Activated naive CD8-positive, alpha-beta T cell treated with anti-CD3 and anti-CD28 coated beads, Interleukin-2, amount 10 ng/mL, durations not matched to agents 7 days and 5 days (primary cell): Measurements from ENCODE around the gene SMYD4. TPM values are rescaled to one million over a fixed set of nuclear protein-coding genes. Genes with fewer than 3 reads are reported as not detected.
"Not testable (repeated sequence)": the region's sequence is repeated elsewhere in the genome, so short reads cannot be mapped to it uniquely, and the experiment has no call there.

Source experiments
- ATAC-seq: fragments of 150-1000 bp; cut with Tn5 transposase; one replicate; pipeline ENCODE4 v1.10.0; 2021; ENCODE audit warnings: low read depth, moderate library complexity
- POLR2A ChIA-PET: fragments of 350-600 bp; sonication (Branson Sonifier 250); formaldehyde crosslinking; loops from one replicate; lab custom pipeline; 2021; ENCODE audit warnings: antibody characterized with exemption; lab: Charles Lee
- DNase-seq: peaks from one replicate; pipeline ENCODE4 v3.0.0; 2021
- H3K27ac Mint-ChIP-seq: one replicate; pipeline ENCODE4 v1.8.0; 2022; ENCODE audit warnings: mild to moderate bottlenecking, mixed read lengths
- H3K27me3 Mint-ChIP-seq: one replicate; pipeline ENCODE4 v1.8.0; 2022; ENCODE audit warnings: mild to moderate bottlenecking, moderate library complexity, mixed read lengths
- H3K36me3 Mint-ChIP-seq: one replicate; pipeline ENCODE4 v1.8.0; 2021; ENCODE audit warnings: mild to moderate bottlenecking, mixed read lengths
- H3K4me1 Mint-ChIP-seq: one replicate; pipeline ENCODE4 v1.8.0; 2021; ENCODE audit warnings: mixed read lengths
- H3K4me3 Mint-ChIP-seq: one replicate; pipeline ENCODE4 v1.8.0; 2022; ENCODE audit warnings: mild to moderate bottlenecking, moderate library complexity, mixed read lengths
- H3K9me3 Mint-ChIP-seq: one replicate; pipeline ENCODE4 v1.8.0; 2021; ENCODE audit warnings: mixed read lengths
- total RNA-seq, 2 experiments: library from RNA; stranded (reverse); gene quantifications; one replicate each; pipeline ENCODE4 v1.2.3, GENCODE V29; 2021

SMYD4 gene
- total RNA-seq, 2 experiments from 2014 or later = 44.7 to 48.6 TPM

- no peaks in the 10 kb centered on the region for H3K36me3 Mint-ChIP-seq
- peaks cover 6% of the 10 kb centered on the region for H3K27me3 Mint-ChIP-seq
- H3K4me1 Mint-ChIP-seq = no peaks in the 10 kb centered on the region
- no peak for ATAC-seq
- no peaks in the 10 kb centered on the region for H3K9me3 Mint-ChIP-seq
- no peak for DNase-seq
- POLR2A ChIA-PET = no interaction called here
- H3K4me3 Mint-ChIP-seq = no peak overlapping the region
- no peak overlapping the region for H3K27ac Mint-ChIP-seq
Measured at GRCh38 chr17:1755252-1755826, 74.4 kb downstream of the SMYD4 start.

- H3K36me3 Mint-ChIP-seq = no peaks in the 10 kb centered on the region
- no peaks in the 10 kb centered on the region for H3K9me3 Mint-ChIP-seq
- ATAC-seq = no peak
- DNase-seq = no peak
- POLR2A ChIA-PET = interaction anchor here (1.4 kb wide), 1 partner anchor 9 kb away, joined by 4 read pairs; no protein-coding TSS in a partner anchor
- peaks cover 6% of the 10 kb centered on the region for H3K27me3 Mint-ChIP-seq
- no peak overlapping the region for H3K27ac Mint-ChIP-seq
- no peak overlapping the region for H3K4me3 Mint-ChIP-seq
- H3K4me1 Mint-ChIP-seq = no peaks in the 10 kb centered on the region
Measured at GRCh38 chr17:1754430-1755112, 75.1 kb downstream of the SMYD4 start.

GRCh38 chr17:1753767-1754429 lies 75.8 kb downstream of the SMYD4 start:
- no peak for DNase-seq
- Mint-ChIP-seq H3K27me3 (peaks cover 6% of the 10 kb centered on the region), H3K4me3 (no peak overlapping the region), H3K27ac (no peak overlapping the region), H3K36me3 (no peaks in the 10 kb centered on the region), H3K9me3 (no peaks in the 10 kb centered on the region), H3K4me1 (no peaks in the 10 kb centered on the region)
- ATAC-seq = no peak
- POLR2A ChIA-PET = interaction anchor here (1.4 kb wide), 1 partner anchor 10 kb away, joined by 4 read pairs; no protein-coding TSS in a partner anchor

GRCh38 chr17:1752425-1753262 lies 77.1 kb downstream of the SMYD4 start:
- Mint-ChIP-seq H3K4me1 (no peaks in the 10 kb centered on the region), H3K4me3 (no peak overlapping the region), H3K9me3 (no peaks in the 10 kb centered on the region), H3K27ac (no peak overlapping the region), H3K36me3 (no peaks in the 10 kb centered on the region), H3K27me3 (peaks cover 4% of the 10 kb centered on the region)
- peak; percentile 18 for ATAC-seq
- POLR2A ChIA-PET = interaction anchor here (1.2 to 1.3 kb wide), 2 partner anchors 12 to 28 kb away, joined by 3 read pairs; partner anchors contain the start of gene WDR81
- no peak for DNase-seq

- H3K4me3 Mint-ChIP-seq = no peak overlapping the region
- POLR2A ChIA-PET = no interaction called here
- H3K36me3 Mint-ChIP-seq = no peaks in the 10 kb centered on the region
- DNase-seq = no peak
- peaks cover 4% of the 10 kb centered on the region for H3K27me3 Mint-ChIP-seq
- H3K27ac Mint-ChIP-seq = no peak overlapping the region
- H3K9me3 Mint-ChIP-seq = no peaks in the 10 kb centered on the region
- no peaks in the 10 kb centered on the region for H3K4me1 Mint-ChIP-seq
- no peak for ATAC-seq
Measured at GRCh38 chr17:1750628-1751027, 79.1 kb downstream of the SMYD4 start.

- POLR2A ChIA-PET = no interaction called here
- Mint-ChIP-seq H3K4me3 (no peak overlapping the region), H3K36me3 (no peaks in the 10 kb centered on the region), H3K27me3 (peaks cover 4% of the 10 kb centered on the region), H3K9me3 (no peaks in the 10 kb centered on the region), H3K27ac (no peak overlapping the region), H3K4me1 (no peaks in the 10 kb centered on the region)
- DNase-seq = no peak
- no peak for ATAC-seq
Measured at GRCh38 chr17:1746975-1747543, 82.6 kb downstream of the SMYD4 start.

- Mint-ChIP-seq H3K9me3 (no peaks in the 10 kb centered on the region), H3K27ac (no peak overlapping the region), H3K36me3 (no peaks in the 10 kb centered on the region), H3K4me1 (no peaks in the 10 kb centered on the region), H3K27me3 (no peaks in the 10 kb centered on the region), H3K4me3 (no peak overlapping the region)
- POLR2A ChIA-PET = no interaction called here
- ATAC-seq = no peak
- DNase-seq = no peak
Measured at GRCh38 chr17:1745513-1746020, 84.1 kb downstream of the SMYD4 start.

GRCh38 chr17:1744551-1745512 lies 84.9 kb downstream of the SMYD4 start:
- H3K9me3 Mint-ChIP-seq = no peaks in the 10 kb centered on the region
- H3K27me3 Mint-ChIP-seq = no peaks in the 10 kb centered on the region
- no peak overlapping the region for H3K4me3 Mint-ChIP-seq
- no peaks in the 10 kb centered on the region for H3K4me1 Mint-ChIP-seq
- ATAC-seq (no peak), DNase-seq (no peak)
- H3K27ac Mint-ChIP-seq = no peak overlapping the region
- POLR2A ChIA-PET = no interaction called here
- no peaks in the 10 kb centered on the region for H3K36me3 Mint-ChIP-seq

GRCh38 chr17:1743088-1743439 lies 86.6 kb downstream of the SMYD4 start:
- peaks cover under 1% of the 10 kb centered on the region for H3K36me3 Mint-ChIP-seq
- no peaks in the 10 kb centered on the region for H3K27me3 Mint-ChIP-seq
- DNase-seq (no peak), ATAC-seq (no peak)
- no peak overlapping the region for H3K27ac Mint-ChIP-seq
- H3K9me3 Mint-ChIP-seq = no peaks in the 10 kb centered on the region
- no peaks in the 10 kb centered on the region for H3K4me1 Mint-ChIP-seq
- no peak overlapping the region for H3K4me3 Mint-ChIP-seq
- POLR2A ChIA-PET = no interaction called here

- Mint-ChIP-seq H3K36me3 (peaks cover 2% of the 10 kb centered on the region), H3K27ac (no peak within 1 kb of the TSS)
- POLR2A ChIA-PET = no interaction called here
Measured at GRCh38 chr17:1742371-1743087, 87.2 kb downstream of the SMYD4 start, which contains the start of gene SERPINF2. Gene SERPINF2 (plus strand): TSS chr17:1742871. CDS start chr17:1744996, 2,125 bp downstream.

GRCh38 chr17:1741899-1742298 lies 87.8 kb downstream of the SMYD4 start:
- H3K4me1 Mint-ChIP-seq, POLR2A ChIA-PET, H3K36me3 Mint-ChIP-seq, ATAC-seq, H3K27ac Mint-ChIP-seq, H3K9me3 Mint-ChIP-seq, H3K27me3 Mint-ChIP-seq, H3K4me3 Mint-ChIP-seq, DNase-seq: not testable (repeated sequence)

More at GRCh38 chr17:1742371-1743087, 87.2 kb downstream of the SMYD4 start, which contains the start of gene SERPINF2:
- no peaks in the 10 kb centered on the region for H3K9me3 Mint-ChIP-seq
- ATAC-seq (no peak), DNase-seq (no peak)
- no peaks in the 10 kb centered on the region for H3K4me1 Mint-ChIP-seq
- H3K27me3 Mint-ChIP-seq = no peaks in the 10 kb centered on the region
- no peak within 1 kb of the TSS for H3K4me3 Mint-ChIP-seq
